OCI-LY7 (cell line): ENCODE measurements around the gene ZNF799. TPM values are rescaled to one million over a fixed set of nuclear protein-coding genes. Genes with fewer than 3 reads are reported as not detected.

Source experiments
- BruUV-seq: library from RNA; stranded (reverse); fragments of 400-500 nt; replicated peaks from 2 replicates; lab custom pipeline; 2021; lab: Mats Ljungman, UMichigan
- CTCF ChIA-PET: fragments of 300-600 bp; sonication (Branson Sonifier 250); formaldehyde crosslinking; loops from one replicate; lab custom pipeline; 2022; ENCODE audit warnings: antibody characterized with exemption; ENCODE audit not compliant: unreplicated experiment; lab: Charles Lee
- POLR2A ChIA-PET: fragments of 300-600 bp; sonication (Branson Sonifier 250); formaldehyde crosslinking; loops from one replicate; lab custom pipeline; 2022; ENCODE audit warnings: antibody characterized with exemption; lab: Charles Lee
- DNase-seq: peaks from one replicate; pipeline ENCODE4 v3.0.0-alpha.2; 2015; ENCODE audit warnings: low spot score
- H2AFZ ChIP-seq: fragments of 200-600 bp; sonication (generic), shearing (Covaris generic); 2 replicates; pipeline ENCODE4 v1.6.1; 2014; ENCODE audit warnings: mild to moderate bottlenecking, antibody characterized with exemption, low read length, moderate library complexity
- H3K27ac ChIP-seq: fragments of 200-600 bp; sonication (generic); 2 replicates; pipeline ENCODE4 v1.5.1; 2014; ENCODE audit warnings: mixed run types, low read depth, mild to moderate bottlenecking, moderate library complexity, low read length, inconsistent platforms; ENCODE audit not compliant: poor library complexity, severe bottlenecking
- H3K36me3 ChIP-seq: fragments of 200-600 bp; sonication (generic); 2 replicates; pipeline ENCODE4 v1.6.1; 2014; ENCODE audit warnings: mild to moderate bottlenecking, antibody characterized with exemption, low read length, moderate library complexity, mixed read lengths; ENCODE audit not compliant: insufficient read depth
- H3K4me1 ChIP-seq: fragments of 200-600 bp; sonication (generic); 2 replicates; pipeline ENCODE4 v1.5.1; 2014; ENCODE audit warnings: mild to moderate bottlenecking, low read length; ENCODE audit not compliant: insufficient read depth, poor library complexity, severe bottlenecking
- H3K4me2 ChIP-seq: fragments of 200-600 bp; sonication (generic); 2 replicates; pipeline ENCODE4 v1.6.1; 2014; ENCODE audit warnings: mild to moderate bottlenecking, low read length
- H3K4me3 ChIP-seq: fragments of 200-600 bp; sonication (generic); 2 replicates; pipeline ENCODE4 v1.5.1; 2014; ENCODE audit warnings: mild to moderate bottlenecking, low read depth, low read length; ENCODE audit not compliant: poor library complexity, severe bottlenecking
- H3K79me2 ChIP-seq: fragments of 200-600 bp; sonication (generic); 2 replicates; pipeline ENCODE4 v1.6.1; 2016; ENCODE audit warnings: low read depth, mild to moderate bottlenecking, low read length, moderate library complexity, mixed read lengths; ENCODE audit not compliant: insufficient read depth
- H3K9me2 ChIP-seq: fragments of 200-600 bp; sonication (generic); 2 replicates; pipeline ENCODE4 v1.6.1; 2016; ENCODE audit warnings: mild to moderate bottlenecking, low read length, mixed read lengths; ENCODE audit not compliant: insufficient read depth
- H3K9me3 ChIP-seq: fragments of 200-600 bp; sonication (generic); 2 replicates; pipeline ENCODE4 v1.6.1; 2014; ENCODE audit warnings: mild to moderate bottlenecking, mixed run types, low read length, mixed read lengths
- H4K20me1 ChIP-seq: fragments of 200-600 bp; sonication (generic); 2 replicates; pipeline ENCODE4 v1.6.1; 2014; ENCODE audit warnings: mild to moderate bottlenecking, antibody characterized with exemption, low read length, moderate library complexity, mixed read lengths; ENCODE audit not compliant: insufficient read depth
- CTCF ChIP-seq: fragments of 200-600 bp; sonication (generic); conservative IDR thresholded peaks from 2 replicates; pipeline ENCODE4 v1.5.1; 2014; ENCODE audit warnings: mild to moderate bottlenecking, antibody characterized with exemption, low read length, moderate library complexity, mixed read lengths
- EZH2phosphoT487 ChIP-seq: fragments of 200-600 bp; sonication (generic); IDR thresholded peaks from 2 replicates; pipeline ENCODE4 v1.6.1; 2018; ENCODE audit warnings: low read depth, borderline replicate concordance, mild to moderate bottlenecking, mixed run types, antibody characterized with exemption, low read length, moderate library complexity, mixed read lengths
- intact Hi-C: fragments of 100-400 bp; cut with micrococcal nuclease; formaldehyde crosslinking; loops from one replicate; pipeline ENCODE4 v1.10.0; 2022; ENCODE audit not compliant: unreplicated experiment
- total RNA-seq, 2 experiments: library from RNA; depleted of rRNA in 1 of 2; stranded (reverse); fragments of >200 nt in 1 of 2; shearing (Covaris generic) in 1 of 2; gene quantifications; 2 replicates each; pipeline ENCODE4 v1.2.3, GENCODE V29; 2014 to 2022

ZNF799 gene
- total RNA-seq, 2 experiments from 2014 or later = 6.2 to 8.1 TPM

GRCh38 chr19:12380444-12380737 is 20.7 kb downstream of the ZNF799 start:
- H3K4me1 ChIP-seq = no peaks in the 10 kb centered on the region
- no peaks in the 10 kb centered on the region for H4K20me1 ChIP-seq
- ChIA-PET POLR2A (no interaction called here), CTCF (no interaction called here)
- no peak for DNase-seq
- H3K9me2 ChIP-seq = no peaks in the 10 kb centered on the region
- no peaks in the 10 kb centered on the region for H3K36me3 ChIP-seq
- intact Hi-C loops = no loop called here
- no peak overlapping the region for H2AFZ ChIP-seq
- no peaks in the 10 kb centered on the region for H3K9me3 ChIP-seq
- no peaks in the 10 kb centered on the region for H3K79me2 ChIP-seq
- no peak overlapping the region for H3K4me2 ChIP-seq
- no peak overlapping the region for H3K4me3 ChIP-seq
- no peak overlapping the region for H3K27ac ChIP-seq
- BruUV-seq = no TSS peak
- TF ChIP-seq EZH2phosphoT487 (no peak), CTCF (no peak)

GRCh38 chr19:12379732-12380443 is 21.2 kb downstream of the ZNF799 start:
- Histone ChIP-seq H2AFZ (no peak overlapping the region), H3K9me2 (no peaks in the 10 kb centered on the region), H4K20me1 (no peaks in the 10 kb centered on the region), H3K27ac (no peak overlapping the region), H3K4me1 (no peaks in the 10 kb centered on the region), H3K4me3 (no peak overlapping the region), H3K9me3 (no peaks in the 10 kb centered on the region), H3K4me2 (no peak overlapping the region), H3K36me3 (no peaks in the 10 kb centered on the region), H3K79me2 (no peaks in the 10 kb centered on the region)
- DNase-seq = no peak
- ChIA-PET POLR2A (interaction anchor here (0.7 kb wide), 1 partner anchor 366 kb away, joined by 6 read pairs; no protein-coding TSS in a partner anchor), CTCF (no interaction called here)
- no TSS peak for BruUV-seq
- TF ChIP-seq EZH2phosphoT487 = no peak
- TF ChIP-seq CTCF = no peak
- intact Hi-C loops = no loop called here

GRCh38 chr19:12374026-12374425 is 27.0 kb downstream of the ZNF799 start:
- Histone ChIP-seq H3K9me3 (no peaks in the 10 kb centered on the region), H2AFZ (no peak overlapping the region), H3K4me2 (no peak overlapping the region), H3K9me2 (no peaks in the 10 kb centered on the region), H4K20me1 (no peaks in the 10 kb centered on the region), H3K79me2 (no peaks in the 10 kb centered on the region), H3K4me3 (no peak overlapping the region), H3K36me3 (no peaks in the 10 kb centered on the region), H3K27ac (no peak overlapping the region), H3K4me1 (no peaks in the 10 kb centered on the region)
- no peak for TF ChIP-seq CTCF
- TF ChIP-seq EZH2phosphoT487 = no peak
- DNase-seq = no peak
- no TSS peak for BruUV-seq
- POLR2A ChIA-PET = no interaction called here
- intact Hi-C loops = no loop called here
- CTCF ChIA-PET = no interaction called here
